Neural cell (in vitro differentiated cells): ENCODE measurements around the gene CDC20.

Experiments
- CTCF ChIP-seq: fragments of 450-650 bp; IDR thresholded peaks from 2 replicates; pipeline ENCODE4 v1.5.1; 2014; ENCODE audit warnings: antibody characterized with exemption, mild to moderate bottlenecking, moderate library complexity; ENCODE audit not compliant: poor library complexity, severe bottlenecking
- EP300 ChIP-seq: fragments of 450-650 bp; conservative IDR thresholded peaks from 2 replicates; pipeline ENCODE4 v1.6.1; 2014; ENCODE audit warnings: antibody characterized with exemption, mild to moderate bottlenecking, moderate library complexity; ENCODE audit not compliant: poor library complexity, severe bottlenecking
- EZH2 ChIP-seq: fragments of 200-600, 300-800 bp; shearing (Covaris generic), sonication (generic); IDR thresholded peaks from 2 replicates; pipeline ENCODE4 v1.6.1; 2014; ENCODE audit warnings: antibody characterized with exemption, low read length, borderline replicate concordance, mild to moderate bottlenecking; ENCODE audit not compliant: insufficient read depth, poor library complexity, severe bottlenecking
- POLR2AphosphoS5 ChIP-seq: IDR thresholded peaks from 2 replicates; pipeline ENCODE4 v1.6.1; 2012
- RAD21 ChIP-seq: fragments of 450-650 bp; conservative IDR thresholded peaks from 2 replicates; pipeline ENCODE4 v1.6.1; 2014; ENCODE audit warnings: antibody characterized with exemption, mild to moderate bottlenecking, moderate library complexity
- REST ChIP-seq: IDR thresholded peaks from 2 replicates; pipeline ENCODE4 v1.6.1; 2012; ENCODE audit warnings: borderline replicate concordance
- TAF1 ChIP-seq: IDR thresholded peaks from 2 replicates; pipeline ENCODE4 v1.6.1; 2012; ENCODE audit warnings: low read depth

GRCh38 chr1:43318831-43319230 lies 40.0 kb upstream of the CDC20 start:
- TF ChIP-seq CTCF = no peak
- TF ChIP-seq TAF1 = no peak
- no peak for TF ChIP-seq EZH2
- TF ChIP-seq EP300 = no peak
- TF ChIP-seq POLR2AphosphoS5 = no peak
- TF ChIP-seq RAD21 = no peak
- no peak for TF ChIP-seq REST
